Stimulated activated memory B cell treated with anti-CD40 and anti-IgM and Interleukin-4, amounts not matched to agents 10 μg/mL and 1 μg/mL and 100 μg/mL, for 72 hours (primary cell): ENCODE measurements around the gene ZNF665.
"Not testable (repeated sequence)": the region's sequence is repeated elsewhere in the genome, so short reads cannot be mapped to it uniquely, and the experiment has no call there.

Experiments
- ATAC-seq: fragments of 150-1000 bp; cut with Tn5 transposase; 2 replicates; pipeline ENCODE4 v1.10.0; 2021
- H3K27ac Mint-ChIP-seq: one replicate; pipeline ENCODE4 v1.8.0; 2022; ENCODE audit warnings: mild to moderate bottlenecking, mixed read lengths
- H3K27me3 Mint-ChIP-seq: one replicate; pipeline ENCODE4 v1.8.0; 2022; ENCODE audit warnings: mixed read lengths
- H3K36me3 Mint-ChIP-seq: one replicate; pipeline ENCODE4 v1.8.0; 2022; ENCODE audit warnings: mixed read lengths
- H3K4me1 Mint-ChIP-seq: one replicate; pipeline ENCODE4 v1.8.0; 2022; ENCODE audit warnings: mixed read lengths
- H3K4me3 Mint-ChIP-seq: one replicate; pipeline ENCODE4 v1.8.0; 2022; ENCODE audit warnings: mild to moderate bottlenecking, moderate library complexity, mixed read lengths
- H3K9me3 Mint-ChIP-seq: one replicate; pipeline ENCODE4 v1.8.0; 2022; ENCODE audit warnings: mixed read lengths

The ZNF665 gene

GRCh38 chr19:53126733-53127526 lies 66.2 kb downstream of the ZNF665 start:
- not testable (repeated sequence) for H3K4me3 Mint-ChIP-seq, ATAC-seq, H3K4me1 Mint-ChIP-seq, H3K27me3 Mint-ChIP-seq, H3K27ac Mint-ChIP-seq
- Mint-ChIP-seq H3K36me3 (peaks cover 36% of the 10 kb centered on the region), H3K9me3 (peaks cover 18% of the 10 kb centered on the region)

GRCh38 chr19:53123400-53123799 lies 69.8 kb downstream of the ZNF665 start:
- Mint-ChIP-seq H3K9me3 (peaks cover 13% of the 10 kb centered on the region), H3K36me3 (peaks cover 32% of the 10 kb centered on the region), H3K4me1 (no peaks in the 10 kb centered on the region), H3K27ac (no peak overlapping the region), H3K4me3 (no peak overlapping the region), H3K27me3 (no peaks in the 10 kb centered on the region)
- no peak for ATAC-seq
